ENCODE results near the gene AKAP10. TPM values are rescaled to one million over a fixed set of nuclear protein-coding genes. Genes with fewer than 3 reads are reported as not detected.

AKAP10 gene
- total and polyA plus RNA-seq, 2 donors (not counting 1 experiment from before 2014, with no cell fraction given) = 20.6 to 71.2 TPM

GRCh38 chr17:19937522-19937921, 40.1 kb downstream of the AKAP10 start:
- WGBS (ENCODE audit: insufficient coverage) = 83% methylated on average over 1 of the region's 2 CpGs
- H3K4me1 ChIP-seq (ENCODE audit: control insufficient read depth in 2 of 2, insufficient read depth in 2 of 2, low read length in 2 of 2) = no peaks in the 10 kb centered on the region
- no peaks in the 10 kb centered on the region for H3K9me3 Mint-ChIP-seq (ENCODE audit: insufficient read depth)
- H3K79me2 ChIP-seq (ENCODE audit: control insufficient read depth, insufficient read depth, low read length) = no peaks in the 10 kb centered on the region
- no peak for TF ChIP-seq EZH2 (IDR thresholded peaks at IDR 0.05; ENCODE audit: borderline replicate concordance, insufficient read depth, low read depth, low read length, poor library complexity, severe bottlenecking)
- no peak for TF ChIP-seq CTCF (IDR thresholded peaks at IDR 0.05)
- H3K27ac ChIP-seq (ENCODE audit: low read length in 2 of 2) = no peak overlapping the region
- H4K20me1 ChIP-seq (ENCODE audit: control insufficient read depth, insufficient read depth, low read length, poor library complexity, severe bottlenecking) = peaks cover 17% of the 10 kb centered on the region
- intact Hi-C loops (cut with micrococcal nuclease) = no loop called here
- DNase-seq (no peak), ATAC-seq (ENCODE audit: low read depth) (no peak)
- H3K27me3 ChIP-seq (replicated peaks in 1 of 4; ENCODE audit: control extremely low read depth in 1 of 4, control insufficient read depth in 3 of 4, insufficient read depth in 4 of 4, low read length in 3 of 4) = no peaks in the 10 kb centered on the region
- peaks cover 5 to 72% of the 10 kb centered on the region in 2 experiments for H3K36me3 ChIP-seq (replicated peaks in 1 of 2; ENCODE audit: control extremely low read depth in 1 of 2, control insufficient read depth in 1 of 2, extremely low read depth in 1 of 2, insufficient read depth in 2 of 2, low read length in 1 of 2)
- H3K9me3 ChIP-seq (ENCODE audit: control extremely low read depth in 1 of 3, control insufficient read depth in 2 of 3, insufficient read depth in 1 of 3, low read length in 2 of 3) = no peaks in the 10 kb centered on the region
- no peak overlapping the region for H3K9ac ChIP-seq (ENCODE audit: low read length)
- peaks cover 3% of the 10 kb centered on the region for H3K4me1 Mint-ChIP-seq
- H3K27ac Mint-ChIP-seq = no peak overlapping the region
- H3K27me3 Mint-ChIP-seq = no peaks in the 10 kb centered on the region
- ChIA-PET CTCF (no interaction called here), POLR2A (no interaction called here)
- no peak overlapping the region for H3K4me3 ChIP-seq (ENCODE audit: control extremely low read depth in 1 of 5, extremely low read depth in 1 of 5, insufficient read depth in 1 of 5, low read depth in 2 of 5, low read length in 4 of 5)
- H3K4me3 Mint-ChIP-seq = no peak overlapping the region
- H2AFZ ChIP-seq (ENCODE audit: insufficient read depth, low read depth, low read length, poor library complexity, severe bottlenecking) = no peak overlapping the region
- H3K4me2 ChIP-seq (replicated peaks; ENCODE audit: low read depth, low read length, poor library complexity, severe bottlenecking) = no peak overlapping the region

- POLR2A ChIA-PET = no interaction called here
- intact Hi-C loops (cut with micrococcal nuclease) = no loop called here
- no peak for DNase-seq
- TF ChIP-seq EZH2 (IDR thresholded peaks at IDR 0.05; ENCODE audit: borderline replicate concordance, insufficient read depth, low read depth, low read length, poor library complexity, severe bottlenecking) (no peak), CTCF (IDR thresholded peaks at IDR 0.05) (no peak)
- no CpG with 5 or more reads among the region's 2 CpGs for WGBS (ENCODE audit: insufficient coverage)
- no peak for ATAC-seq (ENCODE audit: low read depth)
- Histone ChIP-seq H2AFZ (ENCODE audit: insufficient read depth, low read depth, low read length, poor library complexity, severe bottlenecking) (no peak overlapping the region), H3K4me1 (ENCODE audit: control insufficient read depth in 2 of 2, insufficient read depth in 2 of 2, low read length in 2 of 2) (no peaks in the 10 kb centered on the region), H4K20me1 (ENCODE audit: control insufficient read depth, insufficient read depth, low read length, poor library complexity, severe bottlenecking) (peaks cover 4% of the 10 kb centered on the region), H3K9ac (ENCODE audit: low read length) (no peak overlapping the region), H3K4me2 (replicated peaks; ENCODE audit: low read depth, low read length, poor library complexity, severe bottlenecking) (no peak overlapping the region), H3K27ac (ENCODE audit: low read length in 2 of 2) (no peak overlapping the region), H3K9me3 (ENCODE audit: control extremely low read depth in 1 of 3, control insufficient read depth in 2 of 3, insufficient read depth in 1 of 3, low read length in 2 of 3) (no peaks in the 10 kb centered on the region), H3K36me3 (replicated peaks in 1 of 2; ENCODE audit: control extremely low read depth in 1 of 2, control insufficient read depth in 1 of 2, extremely low read depth in 1 of 2, insufficient read depth in 2 of 2, low read length in 1 of 2) (peaks cover 7 to 76% of the 10 kb centered on the region in 2 experiments), H3K4me3 (ENCODE audit: control extremely low read depth in 1 of 5, extremely low read depth in 1 of 5, insufficient read depth in 1 of 5, low read depth in 2 of 5, low read length in 4 of 5) (no peak overlapping the region), H3K27me3 (replicated peaks in 1 of 4; ENCODE audit: control extremely low read depth in 1 of 4, control insufficient read depth in 3 of 4, insufficient read depth in 4 of 4, low read length in 3 of 4) (no peaks in the 10 kb centered on the region), H3K79me2 (ENCODE audit: control insufficient read depth, insufficient read depth, low read length) (no peaks in the 10 kb centered on the region)
- Mint-ChIP-seq H3K4me3 (no peak overlapping the region), H3K27ac (no peak overlapping the region), H3K9me3 (ENCODE audit: insufficient read depth) (no peaks in the 10 kb centered on the region), H3K27me3 (no peaks in the 10 kb centered on the region), H3K4me1 (no peaks in the 10 kb centered on the region)
- CTCF ChIA-PET = interaction anchor here (1.2 kb wide), 1 partner anchor 75 kb away, joined by 3 read pairs; no protein-coding TSS in a partner anchor
Measured at GRCh38 chr17:19935169-19935568, 42.5 kb downstream of the AKAP10 start.

Data from B cell (primary cell).